Right atrium auricular region (tissue), 2 donors: Measurements from ENCODE around the gene TCHP. TPM values are rescaled to one million over a fixed set of nuclear protein-coding genes. Genes with fewer than 3 reads are reported as not detected.

Source experiments
- DNase-seq: peaks from one replicate; pipeline ENCODE4 v3.0.0-alpha.2; 2019; ENCODE audit warnings: low spot score
- H3K27ac ChIP-seq, 2 donors: fragments of 200-600 bp; sonication (generic); 1 replicate in 1 of 2; 2 replicates in 1 of 2; pipeline ENCODE4 v1.5.1; 2016 to 2019
- H3K27me3 ChIP-seq, 2 donors: fragments of 200-600 bp; sonication (generic); one replicate each; pipeline versions ENCODE4 v1.5.1 to v1.6.0; 2017 to 2019
- H3K36me3 ChIP-seq: fragments of 200-600 bp; sonication (generic); one replicate; pipeline ENCODE4 v1.5.1; 2016
- H3K4me1 ChIP-seq, 2 donors: fragments of 200-600 bp; sonication (generic); one replicate each; pipeline versions ENCODE4 v1.5.1 to v1.6.0; 2017 to 2019
- H3K4me3 ChIP-seq, 2 donors: fragments of 200-600 bp; sonication (generic); 1 replicate in 1 of 2; 2 replicates in 1 of 2; pipeline ENCODE4 v1.5.1; 2017 to 2019; ENCODE audit warnings: mild to moderate bottlenecking in 1 of 2, moderate library complexity in 1 of 2
- H3K9me3 ChIP-seq, 2 donors: fragments of 200-600 bp; sonication (generic); one replicate each; pipeline ENCODE4 v1.5.1; 2019
- CTCF ChIP-seq, 2 donors: fragments of 200-600 bp; sonication (generic); IDR thresholded peaks; one replicate each; pipeline ENCODE4 v1.5.1; 2019; ENCODE audit warnings: antibody characterized with exemption in 2 of 2
- total RNA-seq, 2 donors: library from RNA; depleted of rRNA; stranded (reverse); fragments of >200 nt; gene quantifications; one replicate each; pipeline ENCODE4 v1.1.0, GENCODE V29; 2016

Gene TCHP
- total RNA-seq, 2 donors from 2014 or later: 6.4 to 9.4 TPM

- Histone ChIP-seq H3K27me3 (no peaks in the 10 kb centered on the region), H3K36me3 (peaks cover 66% of the 10 kb centered on the region), H3K4me1 (peaks cover 0 to 69% of the 10 kb centered on the region in 2 donors), H3K4me3 (no peak overlapping the region), H3K27ac (peak overlapping the region; percentile 75 to 89), H3K9me3 (no peaks in the 10 kb centered on the region)
- no peak for DNase-seq
- no peak for TF ChIP-seq CTCF (IDR thresholded peaks at IDR 0.05)
These were observed 51.1 kb downstream of the TCHP start for GRCh38 chr12:109951136-109951535.

GRCh38 chr12:109951751-109952150 lies 51.7 kb downstream of the TCHP start:
- Histone ChIP-seq H3K9me3 (no peaks in the 10 kb centered on the region), H3K4me3 (no peak overlapping the region), H3K27ac (peak overlapping the region; percentile 75 to 89), H3K36me3 (peaks cover 68% of the 10 kb centered on the region), H3K27me3 (no peaks in the 10 kb centered on the region), H3K4me1 (peaks cover 0 to 64% of the 10 kb centered on the region in 2 donors)
- DNase-seq: no peak
- TF ChIP-seq CTCF (IDR thresholded peaks at IDR 0.05): no peak

- peaks cover 0 to 59% of the 10 kb centered on the region in 2 donors for H3K4me1 ChIP-seq
- H3K27ac ChIP-seq: peak overlapping the region; percentile 75 to 89
- no peaks in the 10 kb centered on the region for H3K27me3 ChIP-seq
- TF ChIP-seq CTCF (IDR thresholded peaks at IDR 0.05): no peak
- peaks cover 67% of the 10 kb centered on the region for H3K36me3 ChIP-seq
- H3K4me3 ChIP-seq: no peak overlapping the region
- no peaks in the 10 kb centered on the region for H3K9me3 ChIP-seq
- no peak for DNase-seq
These were observed 52.2 kb downstream of the TCHP start for GRCh38 chr12:109952160-109952858.

GRCh38 chr12:109952873-109953272 lies 52.8 kb downstream of the TCHP start:
- H3K9me3 ChIP-seq: no peaks in the 10 kb centered on the region
- peaks cover 72% of the 10 kb centered on the region for H3K36me3 ChIP-seq
- no peaks in the 10 kb centered on the region for H3K27me3 ChIP-seq
- no peak for TF ChIP-seq CTCF (IDR thresholded peaks at IDR 0.05)
- H3K4me3 ChIP-seq: no peak overlapping the region
- peak overlapping the region; percentile 75 to 89 for H3K27ac ChIP-seq
- peaks cover 0 to 53% of the 10 kb centered on the region in 2 donors for H3K4me1 ChIP-seq
- no peak for DNase-seq

GRCh38 chr12:109953656-109954055 lies 53.6 kb downstream of the TCHP start:
- no peak overlapping the region for H3K4me3 ChIP-seq
- DNase-seq: no peak
- TF ChIP-seq CTCF (IDR thresholded peaks at IDR 0.05): no peak
- H3K4me1 ChIP-seq: peaks cover 0 to 46% of the 10 kb centered on the region in 2 donors
- H3K36me3 ChIP-seq: peaks cover 80% of the 10 kb centered on the region
- H3K27me3 ChIP-seq: no peaks in the 10 kb centered on the region
- no peaks in the 10 kb centered on the region for H3K9me3 ChIP-seq
- peak overlapping the region; percentile 75 to 89 for H3K27ac ChIP-seq

- H3K27me3 ChIP-seq: no peaks in the 10 kb centered on the region
- TF ChIP-seq CTCF (IDR thresholded peaks at IDR 0.05): no peak
- peaks cover 0 to 4% of the 10 kb centered on the region in 2 donors for H3K4me1 ChIP-seq
- H3K4me3 ChIP-seq: no peak overlapping the region
- no peaks in the 10 kb centered on the region for H3K9me3 ChIP-seq
- H3K27ac ChIP-seq: no peak overlapping the region
- H3K36me3 ChIP-seq: peaks cover 72% of the 10 kb centered on the region
- no peak for DNase-seq
These were observed 58.3 kb downstream of the TCHP start for GRCh38 chr12:109958374-109958773.
